HEK293 (cell line): ENCODE measurements around the gene WWOX.

ENCODE experiments used
- CTCF ChIP-seq: fragments of 450-650 bp; formaldehyde crosslinking; IDR thresholded peaks from 2 replicates; pipeline ENCODE4 v1.5.1; 2016; ENCODE audit warnings: missing biosample characterization, missing genetic modification characterization
- GLI4 ChIP-seq: fragments of 450-650 bp; formaldehyde crosslinking; IDR thresholded peaks from 2 replicates; pipeline ENCODE4 v1.5.1; 2016; ENCODE audit warnings: missing biosample characterization, missing genetic modification characterization
- ZNF416 ChIP-seq: fragments of 450-650 bp; formaldehyde crosslinking; IDR thresholded peaks from 2 replicates; pipeline ENCODE4 v1.5.1; 2016; ENCODE audit warnings: missing biosample characterization, missing genetic modification characterization
- ZNF488 ChIP-seq: fragments of 450-650 bp; formaldehyde crosslinking; IDR thresholded peaks from 2 replicates; pipeline ENCODE4 v1.5.1; 2016; ENCODE audit warnings: missing biosample characterization, missing genetic modification characterization
- ZNF704 ChIP-seq: fragments of 450-650 bp; formaldehyde crosslinking; IDR thresholded peaks from 2 replicates; pipeline ENCODE4 v1.5.1; 2016; ENCODE audit warnings: missing biosample characterization, missing genetic modification characterization

GRCh38 chr16:78763821-78764440, 664.5 kb downstream of the WWOX start:
- TF ChIP-seq ZNF704 = no peak
- no peak for TF ChIP-seq ZNF488 (tag by site-specific recombination)
- no peak for TF ChIP-seq GLI4 (tag by site-specific recombination)
- TF ChIP-seq CTCF (tag by site-specific recombination) = no peak
- TF ChIP-seq ZNF416 (tag by site-specific recombination) = no peak
